ENCODE results near the gene RIN1.

DNA sequence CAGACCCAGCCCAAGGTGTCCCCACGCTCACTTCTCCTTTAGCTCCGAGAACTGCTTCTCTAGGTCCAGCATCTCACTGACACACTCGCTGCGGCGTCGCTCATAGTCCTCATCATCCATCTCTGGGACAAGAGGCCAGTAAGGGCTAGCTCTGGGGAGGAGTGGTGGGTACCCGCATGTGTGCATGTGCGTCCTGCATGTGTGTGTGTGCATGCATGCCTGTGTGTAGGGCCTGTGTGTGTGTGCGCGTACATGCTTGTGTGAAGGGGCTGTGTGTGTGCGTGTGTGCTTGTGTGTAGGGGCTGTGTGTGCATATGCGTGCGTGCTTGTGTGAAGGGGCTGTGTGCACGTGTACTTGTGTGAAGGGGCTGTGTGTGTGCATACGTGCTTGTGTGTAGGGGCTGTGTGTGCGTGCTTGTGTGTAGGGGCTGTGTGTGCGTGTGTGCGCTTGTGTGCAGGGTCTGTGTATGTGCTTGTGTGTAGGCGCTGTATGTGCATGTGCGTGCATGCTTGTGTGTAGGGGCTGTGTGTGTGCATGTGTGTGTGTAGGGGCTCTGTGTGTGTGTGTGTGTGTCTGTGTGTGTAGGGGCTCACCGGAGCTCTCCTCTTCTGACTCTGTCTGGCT lies 5.4 kb upstream of the RIN1 start:
- TF ChIP-seq POLR2A (IDR thresholded peaks at IDR 0.05; ENCODE audit: extremely low read depth, insufficient read length) (no peak), CTCF (IDR thresholded peaks at IDR 0.05; ENCODE audit: low read depth, low read length) (no peak)

All from NB4 (cell line).